Stimulated activated naive CD8-positive, alpha-beta T cell treated with anti-CD3 and anti-CD28 coated beads, Interleukin-15, amount 100 ng/mL, for 72 hours (primary cell): Measurements from ENCODE around the gene MCOLN2.
A peak's percentile ranks its signal among the peaks of the same experiment; 100 is the strongest.
"Not testable (repeated sequence)": the region's sequence is repeated elsewhere in the genome, so short reads cannot be mapped to it uniquely, and the experiment has no call there.

Experiments
- ATAC-seq: fragments of 150-1000 bp; cut with Tn5 transposase; 2 replicates; pipeline ENCODE4 v1.10.0; 2021; ENCODE audit warnings: mild to moderate bottlenecking, moderate library complexity
- DNase-seq, 2 donors: peaks; one replicate each; pipeline ENCODE4 v3.0.0; 2021 to 2022
- H3K27ac Mint-ChIP-seq, 2 donors: one replicate each; pipeline ENCODE4 v1.8.0; 2022; ENCODE audit warnings: mild to moderate bottlenecking in 2 of 2, mixed read lengths in 2 of 2, moderate library complexity in 2 of 2
- H3K27me3 Mint-ChIP-seq: one replicate; pipeline ENCODE4 v1.8.0; 2022; ENCODE audit warnings: mixed read lengths
- H3K4me1 Mint-ChIP-seq: one replicate; pipeline ENCODE4 v1.8.0; 2022; ENCODE audit warnings: mild to moderate bottlenecking, mixed read lengths
- H3K4me3 Mint-ChIP-seq, 2 donors: one replicate each; pipeline ENCODE4 v1.8.0; 2022; ENCODE audit warnings: mild to moderate bottlenecking in 2 of 2, mixed read lengths in 2 of 2, moderate library complexity in 1 of 2
- H3K9me3 Mint-ChIP-seq, 2 donors: one replicate each; pipeline ENCODE4 v1.8.0; 2022; ENCODE audit warnings: mixed read lengths in 2 of 2

The MCOLN2 gene

GRCh38 chr1:84996846-84997666, at the start of gene MCOLN2:
Gene MCOLN2 (minus strand): TSS chr1:84997113. CDS start chr1:84996872, 241 bp downstream.
- peak; percentile 74 for ATAC-seq
- Mint-ChIP-seq H3K4me3 (peak within 1 kb of the TSS; percentile 87 to 92), H3K9me3 (no peaks in the 10 kb centered on the region), H3K4me1 (peaks cover 45% of the 10 kb centered on the region), H3K27ac (peak within 1 kb of the TSS; percentile 91 to 93), H3K27me3 (peaks cover 30% of the 10 kb centered on the region)
- DNase-seq: peak; percentile 52 to 61

- peaks cover 58% of the 10 kb centered on the region for H3K27me3 Mint-ChIP-seq
- DNase-seq: no peak
- no peak for ATAC-seq
- no peaks in the 10 kb centered on the region for H3K9me3 Mint-ChIP-seq
- no peak overlapping the region for H3K27ac Mint-ChIP-seq
- no peak overlapping the region for H3K4me3 Mint-ChIP-seq
- H3K4me1 Mint-ChIP-seq: peaks cover 4% of the 10 kb centered on the region
Measured at GRCh38 chr1:85042413-85042812, 45.5 kb upstream of the MCOLN2 start.

GRCh38 chr1:85041793-85042192, 44.9 kb upstream of the MCOLN2 start:
- H3K27me3 Mint-ChIP-seq: peaks cover 54% of the 10 kb centered on the region
- no peak for DNase-seq
- H3K4me1 Mint-ChIP-seq: no peaks in the 10 kb centered on the region
- ATAC-seq: no peak
- no peak overlapping the region for H3K27ac Mint-ChIP-seq
- no peaks in the 10 kb centered on the region for H3K9me3 Mint-ChIP-seq
- no peak overlapping the region for H3K4me3 Mint-ChIP-seq

- H3K9me3 Mint-ChIP-seq: no peaks in the 10 kb centered on the region
- no peaks in the 10 kb centered on the region for H3K4me1 Mint-ChIP-seq
- no peak for ATAC-seq
Measured at GRCh38 chr1:85033221-85033620, 36.3 kb upstream of the MCOLN2 start.

GRCh38 chr1:85030536-85030935, 33.6 kb upstream of the MCOLN2 start:
- H3K27ac Mint-ChIP-seq: peak overlapping the region in 1 of 2 donors; percentile 57
- DNase-seq (no peak), ATAC-seq (no peak)
- peaks cover 10% of the 10 kb centered on the region for H3K4me1 Mint-ChIP-seq
- no peaks in the 10 kb centered on the region for H3K9me3 Mint-ChIP-seq
- H3K4me3 Mint-ChIP-seq: no peak overlapping the region
- peaks cover 6% of the 10 kb centered on the region for H3K27me3 Mint-ChIP-seq

More at GRCh38 chr1:85033221-85033620, 36.3 kb upstream of the MCOLN2 start:
- Mint-ChIP-seq H3K4me3 (no peak overlapping the region), H3K27ac (no peak overlapping the region), H3K27me3 (peaks cover 13% of the 10 kb centered on the region)
- no peak for DNase-seq

- H3K4me1 Mint-ChIP-seq: peaks cover 10% of the 10 kb centered on the region
- H3K9me3 Mint-ChIP-seq: no peaks in the 10 kb centered on the region
- DNase-seq (no peak), ATAC-seq (no peak)
- no peak overlapping the region for H3K27ac Mint-ChIP-seq
- no peak overlapping the region for H3K4me3 Mint-ChIP-seq
- no peaks in the 10 kb centered on the region for H3K27me3 Mint-ChIP-seq
Measured at GRCh38 chr1:85028151-85028550, 31.2 kb upstream of the MCOLN2 start.

GRCh38 chr1:85027242-85027983, 30.5 kb upstream of the MCOLN2 start:
- DNase-seq: peak; percentile 10 to 13

GRCh38 chr1:85025940-85026339, 29.0 kb upstream of the MCOLN2 start:
- H3K27ac Mint-ChIP-seq: no peak overlapping the region
- no peak for DNase-seq
- no peak for ATAC-seq
- no peaks in the 10 kb centered on the region for H3K27me3 Mint-ChIP-seq
- H3K4me1 Mint-ChIP-seq: peaks cover 10% of the 10 kb centered on the region
- no peak overlapping the region for H3K4me3 Mint-ChIP-seq
- H3K9me3 Mint-ChIP-seq: no peaks in the 10 kb centered on the region

More at GRCh38 chr1:85027242-85027983, 30.5 kb upstream of the MCOLN2 start:
- peak; percentile 91 for ATAC-seq
- Mint-ChIP-seq H3K4me1 (peaks cover 10% of the 10 kb centered on the region), H3K27ac (peak overlapping the region; percentile 15 to 64), H3K4me3 (no peak overlapping the region), H3K9me3 (no peaks in the 10 kb centered on the region), H3K27me3 (no peaks in the 10 kb centered on the region)

GRCh38 chr1:85024736-85025135, 27.8 kb upstream of the MCOLN2 start:
- Mint-ChIP-seq H3K4me3 (no peak overlapping the region), H3K27ac (no peak overlapping the region), H3K9me3 (no peaks in the 10 kb centered on the region), H3K27me3 (no peaks in the 10 kb centered on the region), H3K4me1 (peaks cover 10% of the 10 kb centered on the region)
- ATAC-seq (no peak), DNase-seq (no peak)

GRCh38 chr1:85022700-85023099, 25.8 kb upstream of the MCOLN2 start:
- no peak overlapping the region for H3K4me3 Mint-ChIP-seq
- no peak overlapping the region for H3K27ac Mint-ChIP-seq
- H3K27me3 Mint-ChIP-seq: no peaks in the 10 kb centered on the region
- no peaks in the 10 kb centered on the region for H3K9me3 Mint-ChIP-seq
- DNase-seq (no peak), ATAC-seq (peak; percentile 56)
- H3K4me1 Mint-ChIP-seq: peaks cover 8% of the 10 kb centered on the region

GRCh38 chr1:85019994-85020393, 23.1 kb upstream of the MCOLN2 start:
- no peaks in the 10 kb centered on the region for H3K4me1 Mint-ChIP-seq
- no peaks in the 10 kb centered on the region for H3K27me3 Mint-ChIP-seq
- H3K9me3 Mint-ChIP-seq: no peaks in the 10 kb centered on the region
- DNase-seq: no peak
- H3K27ac Mint-ChIP-seq: no peak overlapping the region
- no peak for ATAC-seq
- no peak overlapping the region for H3K4me3 Mint-ChIP-seq

- no peak for ATAC-seq
- H3K4me3 Mint-ChIP-seq: no peak overlapping the region
- DNase-seq: no peak
- peaks cover 12% of the 10 kb centered on the region for H3K27me3 Mint-ChIP-seq
- no peaks in the 10 kb centered on the region for H3K4me1 Mint-ChIP-seq
- H3K9me3 Mint-ChIP-seq: peaks cover 1 to 4% of the 10 kb centered on the region in 2 donors
- H3K27ac Mint-ChIP-seq: no peak overlapping the region
Measured at GRCh38 chr1:85015826-85016225, 18.9 kb upstream of the MCOLN2 start.

GRCh38 chr1:85005641-85006040, 8.7 kb upstream of the MCOLN2 start:
- Mint-ChIP-seq H3K27me3 (peaks cover 25% of the 10 kb centered on the region), H3K9me3 (peaks cover 34 to 64% of the 10 kb centered on the region in 2 donors), H3K4me1 (peaks cover 15% of the 10 kb centered on the region), H3K27ac (peak overlapping the region in 1 of 2 donors; percentile 30)
- not testable (repeated sequence) for H3K4me3 Mint-ChIP-seq, DNase-seq, ATAC-seq

- peaks cover 22 to 40% of the 10 kb centered on the region in 2 donors for H3K9me3 Mint-ChIP-seq
- H3K4me1 Mint-ChIP-seq: peaks cover 33% of the 10 kb centered on the region
- H3K4me3 Mint-ChIP-seq: no peak overlapping the region
- no peak for ATAC-seq
- H3K27me3 Mint-ChIP-seq: peaks cover 30% of the 10 kb centered on the region
- H3K27ac Mint-ChIP-seq: no peak overlapping the region
- DNase-seq: no peak
Measured at GRCh38 chr1:85001742-85002141, 4.8 kb upstream of the MCOLN2 start.

- H3K4me3 Mint-ChIP-seq: peak overlapping the region; percentile 87 to 92
- ATAC-seq: peak; percentile 81
- peaks cover 30% of the 10 kb centered on the region for H3K27me3 Mint-ChIP-seq
- H3K4me1 Mint-ChIP-seq: peaks cover 31% of the 10 kb centered on the region
- peaks cover 9 to 11% of the 10 kb centered on the region in 2 donors for H3K9me3 Mint-ChIP-seq
- DNase-seq: peak; percentile 62 to 81
- peak overlapping the region in 1 of 2 donors; percentile 44 for H3K27ac Mint-ChIP-seq
Measured at GRCh38 chr1:84998642-84999280, 1.8 kb upstream of the MCOLN2 start.
